GM12891 (cell line): ENCODE data around the gene IL1B.

Source experiments
- POLR2A ChIP-seq: IDR thresholded peaks from 2 replicates; pipeline ENCODE4 v1.6.1; 2011; ENCODE audit warnings: low read depth, low read length, control low read depth
- POLR2AphosphoS5 ChIP-seq: IDR thresholded peaks from 2 replicates; pipeline ENCODE4 v1.6.1; 2011; ENCODE audit warnings: low read depth, low read length, control low read depth
- TAF1 ChIP-seq: IDR thresholded peaks from 2 replicates; pipeline ENCODE4 v1.6.1; 2011; ENCODE audit warnings: low read depth, low read length, control low read depth

GRCh38 chr2:112880696-112881095 is 44.1 kb upstream of the IL1B start:
- TF ChIP-seq POLR2AphosphoS5 (no peak), TAF1 (no peak), POLR2A (no peak)
